DND-41 (cell line): Measurements from ENCODE around the gene GALNT6.

Experiments used
- CTCF ChIP-seq: IDR thresholded peaks from 2 replicates; pipeline ENCODE4 v1.5.1; 2012; ENCODE audit warnings: borderline replicate concordance, low read length, moderate library complexity, mild to moderate bottlenecking; ENCODE audit not compliant: poor library complexity, severe bottlenecking; ENCODE audit errors: extremely low read depth
- EZH2 ChIP-seq: IDR thresholded peaks from 3 replicates; pipeline ENCODE4 v1.6.1; 2012; ENCODE audit warnings: borderline replicate concordance, low read depth, mild to moderate bottlenecking, moderate library complexity, low read length, inconsistent platforms; ENCODE audit not compliant: severe bottlenecking

GRCh38 chr12:51321882-51322281 is 69.3 kb downstream of the GALNT6 start:
- TF ChIP-seq CTCF = no peak
- no peak for TF ChIP-seq EZH2
